WERI-Rb-1 (cell line): ENCODE data around the gene YWHAE.
"Not testable (repeated sequence)": the region's sequence is repeated elsewhere in the genome, so short reads cannot be mapped to it uniquely, and the experiment has no call there.

Experiments
- DNase-seq: peaks from one replicate; pipeline ENCODE4 v3.0.0-alpha.2; 2020
- H3K27ac ChIP-seq: fragments of 250-450 bp; sonication (Bioruptor Pico); 2 replicates; pipeline ENCODE4 v1.5.1; 2020; ENCODE audit warnings: mild to moderate bottlenecking, moderate library complexity
- H3K27me3 ChIP-seq: fragments of 250-450 bp; sonication (Bioruptor Pico); 2 replicates; pipeline ENCODE4 v1.5.1; 2021; ENCODE audit warnings: mild to moderate bottlenecking, low read depth, moderate library complexity; ENCODE audit not compliant: insufficient read depth, severe bottlenecking
- H3K36me3 ChIP-seq: fragments of 250-450 bp; sonication (Bioruptor Pico); 2 replicates; pipeline ENCODE4 v1.5.1; 2020; ENCODE audit warnings: mild to moderate bottlenecking, moderate library complexity
- H3K4me3 ChIP-seq: 2 replicates; pipeline ENCODE4 v1.5.1; 2011; ENCODE audit warnings: low read depth, mild to moderate bottlenecking, control low read depth, low read length
- H3K9me3 ChIP-seq: fragments of 250-450 bp; sonication (Bioruptor Pico); 2 replicates; pipeline ENCODE4 v1.5.1; 2021; ENCODE audit warnings: mild to moderate bottlenecking, moderate library complexity; ENCODE audit not compliant: severe bottlenecking
- CTCF ChIP-seq: IDR thresholded peaks from 2 replicates; pipeline ENCODE4 v1.5.1; 2011; ENCODE audit warnings: low read depth, mild to moderate bottlenecking, control low read depth, inconsistent platforms, low read length

The YWHAE gene

GRCh38 chr17:1398931-1399678, 917 bp downstream of the YWHAE start:
- peak overlapping the region; percentile 100 for H3K27ac ChIP-seq
- peaks cover under 1% of the 10 kb centered on the region for H3K9me3 ChIP-seq
- peak overlapping the region; percentile 98 for H3K4me3 ChIP-seq
- H3K36me3 ChIP-seq = peaks cover 48% of the 10 kb centered on the region
- TF ChIP-seq CTCF = no peak
- no peak for DNase-seq
- H3K27me3 ChIP-seq = no peaks in the 10 kb centered on the region

- Histone ChIP-seq H3K27ac (no peak overlapping the region), H3K9me3 (no peaks in the 10 kb centered on the region), H3K27me3 (no peaks in the 10 kb centered on the region), H3K36me3 (peaks cover 58% of the 10 kb centered on the region), H3K4me3 (peak overlapping the region; percentile 98)
- no peak for TF ChIP-seq CTCF
- DNase-seq = no peak
Observed at GRCh38 chr17:1398028-1398427, 2.0 kb downstream of the YWHAE start.

GRCh38 chr17:1395876-1396665, 4.0 kb downstream of the YWHAE start:
- H3K9me3 ChIP-seq, H3K4me3 ChIP-seq, H3K27me3 ChIP-seq, H3K27ac ChIP-seq, DNase-seq: not testable (repeated sequence)
- peaks cover 77% of the 10 kb centered on the region for H3K36me3 ChIP-seq

- H3K9me3 ChIP-seq = no peaks in the 10 kb centered on the region
- no peaks in the 10 kb centered on the region for H3K27me3 ChIP-seq
- no peak for TF ChIP-seq CTCF
- H3K36me3 ChIP-seq = peaks cover 75% of the 10 kb centered on the region
- no peak overlapping the region for H3K27ac ChIP-seq
- no peak overlapping the region for H3K4me3 ChIP-seq
- no peak for DNase-seq
Observed at GRCh38 chr17:1391577-1391976, 8.4 kb downstream of the YWHAE start.

- Histone ChIP-seq H3K9me3 (no peaks in the 10 kb centered on the region), H3K36me3 (peaks cover 75% of the 10 kb centered on the region), H3K27me3 (no peaks in the 10 kb centered on the region), H3K27ac (no peak overlapping the region), H3K4me3 (no peak overlapping the region)
- no peak for TF ChIP-seq CTCF
- no peak for DNase-seq
Observed at GRCh38 chr17:1390432-1391367, 9.3 kb downstream of the YWHAE start.

- not testable (repeated sequence) for H3K27ac ChIP-seq, H3K4me3 ChIP-seq, H3K27me3 ChIP-seq, DNase-seq, H3K9me3 ChIP-seq
- peaks cover 71% of the 10 kb centered on the region for H3K36me3 ChIP-seq
Observed at GRCh38 chr17:1387490-1388227, 12.4 kb downstream of the YWHAE start.

GRCh38 chr17:1386675-1387190, 13.3 kb downstream of the YWHAE start:
- H3K4me3 ChIP-seq, H3K27ac ChIP-seq, H3K9me3 ChIP-seq, DNase-seq, H3K27me3 ChIP-seq: not testable (repeated sequence)
- peaks cover 64% of the 10 kb centered on the region for H3K36me3 ChIP-seq
